Measurements from ENCODE around the gene FZR1.

Gene FZR1

GRCh38 chr19:3496392-3497273 is 9.5 kb upstream of the FZR1 start:
- no peak for DNase-seq (ENCODE audit: low read depth)

- DNase-seq (ENCODE audit: low read depth), result no peak
Observed at GRCh38 chr19:3497757-3498520, 8.2 kb upstream of the FZR1 start.

GRCh38 chr19:3499738-3500428 is 6.2 kb upstream of the FZR1 start:
- no peak for DNase-seq (ENCODE audit: low read depth)

GRCh38 chr19:3500429-3501101 is 5.5 kb upstream of the FZR1 start, which contains the start of gene DOHH:
TSS of gene DOHH (minus strand) at chr19:3500674. CDS start at chr19:3496814, 3,860 bp downstream.
- DNase-seq (ENCODE audit: low read depth), result peak; percentile 95

GRCh38 chr19:3501780-3502179 is 4.3 kb upstream of the FZR1 start:
- DNase-seq (ENCODE audit: low read depth), result no peak

GRCh38 chr19:3503036-3503572 is 3.0 kb upstream of the FZR1 start:
- peak; percentile 90 for DNase-seq (ENCODE audit: low read depth)

GRCh38 chr19:3504735-3505134 is 1.4 kb upstream of the FZR1 start:
- peak; percentile 62 for DNase-seq (ENCODE audit: low read depth)

- DNase-seq (ENCODE audit: low read depth), result peak; percentile 24
Observed at GRCh38 chr19:3506384-3507340, 551 bp downstream of the FZR1 start.

GRCh38 chr19:3507371-3508120 is 1.4 kb downstream of the FZR1 start:
- DNase-seq (ENCODE audit: low read depth), result peak; percentile 18

GRCh38 chr19:3508121-3508661 is 2.1 kb downstream of the FZR1 start:
- peak; percentile 14 for DNase-seq (ENCODE audit: low read depth)

GRCh38 chr19:3508771-3509535 is 2.8 kb downstream of the FZR1 start:
- DNase-seq (ENCODE audit: low read depth), result no peak

GRCh38 chr19:3509566-3509989 is 3.5 kb downstream of the FZR1 start:
- peak; percentile 73 for DNase-seq (ENCODE audit: low read depth)

GRCh38 chr19:3510727-3511126 is 4.6 kb downstream of the FZR1 start:
- no peak for DNase-seq (ENCODE audit: low read depth)

GRCh38 chr19:3511506-3512251 is 5.6 kb downstream of the FZR1 start:
- DNase-seq (ENCODE audit: low read depth), result no peak

GRCh38 chr19:3512562-3513228 is 6.6 kb downstream of the FZR1 start:
- no peak for DNase-seq (ENCODE audit: low read depth)

- no peak for DNase-seq (ENCODE audit: low read depth)
Observed at GRCh38 chr19:3513229-3514140, 7.4 kb downstream of the FZR1 start.
